BJ (cell line): Measurements from ENCODE around the gene MDH2. TPM values are rescaled to one million over a fixed set of nuclear protein-coding genes. Genes with fewer than 3 reads are reported as not detected.
"Not testable (repeated sequence)": the region's sequence is repeated elsewhere in the genome, so short reads cannot be mapped to it uniquely, and the experiment has no call there.

Experiments used
- CTCF ChIA-PET: fragments of 350-600 bp; formaldehyde crosslinking; extraction: SDS; loops from one replicate; lab custom pipeline; 2021; ENCODE audit warnings: antibody characterized with exemption, inconsistent platforms; lab: Yijun Ruan, JAX
- POLR2A ChIA-PET: fragments of 300-600 bp; sonication (Branson Sonifier 250); formaldehyde crosslinking; extraction: SDS; loops from one replicate; lab custom pipeline; 2021; ENCODE audit warnings: antibody characterized with exemption; lab: Charles Lee
- DNase-seq: peaks from one replicate; pipeline ENCODE4 v3.0.0-alpha.2; 2011; ENCODE audit warnings: low read depth
- H3K27me3 ChIP-seq: 2 replicates; pipeline ENCODE4 v1.6.0; 2011; ENCODE audit warnings: low read length; ENCODE audit not compliant: control insufficient read depth, insufficient read depth
- H3K36me3 ChIP-seq: 2 replicates; pipeline ENCODE4 v1.5.1; 2011; ENCODE audit warnings: low read length; ENCODE audit not compliant: control insufficient read depth, insufficient read depth
- H3K4me3 ChIP-seq: 2 replicates; pipeline ENCODE4 v1.5.1; 2011; ENCODE audit warnings: low read depth, mild to moderate bottlenecking, control low read depth, low read length
- polyA plus RNA-seq: library from polyadenylated mRNA; depleted of rRNA; stranded (reverse); fragments of >200 nt; gene quantifications from 2 replicates; pipeline ENCODE4 v1.2.3, GENCODE V29; 2011
- TF ChIP-seq, protein P1 (sequence below): IDR thresholded peaks from 2 replicates; pipeline ENCODE4 v1.5.1; 2011; ENCODE audit warnings: low read depth, mild to moderate bottlenecking, control low read depth, inconsistent platforms, low read length, moderate library complexity; ENCODE audit not compliant: insufficient read depth

Gene MDH2
- polyA plus RNA-seq, 1 experiment: 166 TPM

DNA sequence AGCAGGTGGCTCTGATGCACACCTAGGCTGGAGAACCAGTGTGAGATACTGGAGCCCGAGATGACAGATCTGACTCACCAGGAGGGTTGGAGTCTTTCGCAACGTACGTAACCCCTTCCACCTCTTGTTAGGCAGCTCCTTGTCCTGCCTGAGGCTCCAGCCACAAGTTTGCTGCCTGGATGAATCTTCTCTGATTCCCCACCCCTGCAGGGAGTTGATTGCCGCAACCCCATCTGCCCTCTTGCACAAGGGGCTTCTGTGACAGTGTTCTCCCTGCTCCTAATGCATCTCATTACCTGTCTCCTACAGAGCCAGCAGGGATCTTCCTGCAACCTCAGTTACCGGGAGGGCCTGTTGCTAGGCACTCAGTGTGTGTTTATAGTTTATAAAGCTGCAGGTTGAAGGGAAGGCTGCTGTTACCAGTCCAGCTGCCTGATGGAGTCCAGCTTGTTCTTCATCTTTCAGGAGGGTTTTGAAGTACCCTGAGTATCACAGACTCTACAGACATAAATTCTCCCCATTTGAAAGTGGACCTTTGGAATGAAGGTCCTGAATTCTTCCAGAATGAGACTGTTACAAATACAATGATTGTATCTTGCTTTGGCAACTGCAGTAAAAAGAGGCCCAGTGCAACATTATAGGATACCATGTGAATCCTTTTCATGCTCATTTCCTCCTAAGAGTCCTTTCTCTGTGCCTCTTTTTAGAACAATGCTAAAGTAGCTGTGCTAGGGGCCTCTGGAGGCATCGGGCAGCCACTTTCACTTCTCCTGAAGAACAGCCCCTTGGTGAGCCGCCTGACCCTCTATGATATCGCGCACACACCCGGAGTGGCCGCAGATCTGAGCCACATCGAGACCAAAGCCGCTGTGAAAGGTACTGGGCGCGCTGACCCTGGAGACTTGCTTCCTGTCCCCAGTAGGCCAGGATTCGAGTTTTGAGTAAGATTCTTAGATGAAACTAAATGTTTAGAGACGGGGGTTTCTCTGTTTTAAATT, 6.5 kb downstream of the MDH2 start:
- Histone ChIP-seq H3K27me3 (no peaks in the 10 kb centered on the region), H3K36me3 (peaks cover 23% of the 10 kb centered on the region), H3K4me3 (no peak overlapping the region)
- TF ChIP-seq, protein P1, sequence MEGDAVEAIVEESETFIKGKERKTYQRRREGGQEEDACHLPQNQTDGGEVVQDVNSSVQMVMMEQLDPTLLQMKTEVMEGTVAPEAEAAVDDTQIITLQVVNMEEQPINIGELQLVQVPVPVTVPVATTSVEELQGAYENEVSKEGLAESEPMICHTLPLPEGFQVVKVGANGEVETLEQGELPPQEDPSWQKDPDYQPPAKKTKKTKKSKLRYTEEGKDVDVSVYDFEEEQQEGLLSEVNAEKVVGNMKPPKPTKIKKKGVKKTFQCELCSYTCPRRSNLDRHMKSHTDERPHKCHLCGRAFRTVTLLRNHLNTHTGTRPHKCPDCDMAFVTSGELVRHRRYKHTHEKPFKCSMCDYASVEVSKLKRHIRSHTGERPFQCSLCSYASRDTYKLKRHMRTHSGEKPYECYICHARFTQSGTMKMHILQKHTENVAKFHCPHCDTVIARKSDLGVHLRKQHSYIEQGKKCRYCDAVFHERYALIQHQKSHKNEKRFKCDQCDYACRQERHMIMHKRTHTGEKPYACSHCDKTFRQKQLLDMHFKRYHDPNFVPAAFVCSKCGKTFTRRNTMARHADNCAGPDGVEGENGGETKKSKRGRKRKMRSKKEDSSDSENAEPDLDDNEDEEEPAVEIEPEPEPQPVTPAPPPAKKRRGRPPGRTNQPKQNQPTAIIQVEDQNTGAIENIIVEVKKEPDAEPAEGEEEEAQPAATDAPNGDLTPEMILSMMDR: no peak
- ChIA-PET POLR2A (no interaction called here), CTCF (interaction anchor here (1.2 kb wide), 1 partner anchor 34 kb away, joined by 4 read pairs; no protein-coding TSS in a partner anchor)
- no peak for DNase-seq

DNA sequence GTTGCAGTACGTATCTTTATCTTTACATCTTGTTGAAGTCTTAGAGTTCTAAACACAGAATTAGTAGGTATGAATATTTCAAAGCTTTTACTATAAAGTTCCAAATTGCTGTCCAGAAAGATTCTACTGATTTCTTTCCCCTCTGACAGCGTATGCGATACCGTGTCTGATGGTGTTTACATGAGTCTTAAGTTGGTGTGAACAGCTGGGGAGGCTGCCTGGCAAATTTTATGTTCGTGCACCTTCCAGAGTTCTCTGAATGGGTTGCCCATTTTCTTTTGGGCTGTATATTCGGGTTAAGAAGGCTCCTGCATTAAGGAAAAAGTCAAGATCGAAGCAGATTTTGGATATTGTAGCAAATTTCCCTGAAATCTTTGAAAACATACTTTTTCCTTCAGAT, 8.3 kb downstream of the MDH2 start:
- ChIA-PET CTCF (no interaction called here), POLR2A (no interaction called here)
- peaks cover 39% of the 10 kb centered on the region for H3K36me3 ChIP-seq
- H3K4me3 ChIP-seq: no peak overlapping the region
- no peaks in the 10 kb centered on the region for H3K27me3 ChIP-seq
- no peak for DNase-seq
- TF ChIP-seq, protein P1: no peak

DNA sequence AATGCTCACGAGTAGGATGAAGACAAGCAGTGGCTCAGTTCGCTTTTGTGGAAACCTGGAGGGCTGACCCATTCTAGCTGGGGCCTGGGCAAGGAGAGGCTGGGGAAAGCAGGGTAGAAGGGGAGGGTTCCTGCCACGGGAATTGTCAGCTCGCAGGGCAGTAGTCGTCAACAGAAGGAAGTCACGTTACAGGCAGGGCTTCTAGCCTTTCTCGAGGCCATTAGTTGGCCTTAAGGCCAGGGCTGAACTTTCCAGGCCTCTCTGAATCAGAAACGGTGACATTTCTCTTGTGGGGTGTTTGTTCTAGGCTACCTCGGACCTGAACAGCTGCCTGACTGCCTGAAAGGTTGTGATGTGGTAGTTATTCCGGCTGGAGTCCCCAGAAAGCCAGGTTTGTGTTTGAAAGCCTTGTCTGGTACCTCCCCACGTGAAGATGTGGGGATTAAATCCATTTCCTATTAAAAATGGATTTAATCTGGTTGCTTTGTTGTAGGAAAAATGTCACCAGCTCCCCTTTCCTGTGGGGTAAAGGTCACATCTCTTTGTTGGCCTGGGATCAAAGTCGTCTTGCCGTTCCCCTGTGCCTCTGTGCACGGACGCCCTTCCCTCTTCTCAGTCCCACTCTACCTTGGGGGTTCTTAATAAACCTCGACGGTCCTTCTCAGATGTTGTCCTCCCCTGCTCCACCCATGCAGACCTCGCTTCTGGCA, 9.4 kb downstream of the MDH2 start:
- DNase-seq: no peak
- POLR2A ChIA-PET: no interaction called here
- Histone ChIP-seq H3K36me3 (peaks cover 41% of the 10 kb centered on the region), H3K4me3 (no peak overlapping the region), H3K27me3 (no peaks in the 10 kb centered on the region)
- TF ChIP-seq, protein P1: no peak
- CTCF ChIA-PET: interaction anchor here (0.8 kb wide), 1 partner anchor 257 kb away, joined by 3 read pairs; no protein-coding TSS in a partner anchor

DNA sequence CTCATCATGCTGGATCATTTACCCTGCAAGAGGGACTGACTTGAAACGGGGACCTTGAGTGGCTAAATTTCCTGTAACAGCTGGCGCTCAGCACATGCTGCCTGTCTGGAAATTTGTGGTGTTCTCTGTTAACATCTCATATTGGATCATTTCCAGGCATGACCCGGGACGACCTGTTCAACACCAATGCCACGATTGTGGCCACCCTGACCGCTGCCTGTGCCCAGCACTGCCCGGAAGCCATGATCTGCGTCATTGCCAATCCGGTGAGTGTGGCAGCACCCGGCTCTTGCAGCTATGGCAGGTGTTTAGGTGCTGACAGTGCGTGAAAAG, 9.9 kb downstream of the MDH2 start:
- ChIA-PET CTCF (no interaction called here), POLR2A (no interaction called here)
- Histone ChIP-seq H3K27me3 (no peaks in the 10 kb centered on the region), H3K4me3 (no peak overlapping the region), H3K36me3 (peaks cover 44% of the 10 kb centered on the region)
- TF ChIP-seq, protein P1: no peak
- no peak for DNase-seq

DNA sequence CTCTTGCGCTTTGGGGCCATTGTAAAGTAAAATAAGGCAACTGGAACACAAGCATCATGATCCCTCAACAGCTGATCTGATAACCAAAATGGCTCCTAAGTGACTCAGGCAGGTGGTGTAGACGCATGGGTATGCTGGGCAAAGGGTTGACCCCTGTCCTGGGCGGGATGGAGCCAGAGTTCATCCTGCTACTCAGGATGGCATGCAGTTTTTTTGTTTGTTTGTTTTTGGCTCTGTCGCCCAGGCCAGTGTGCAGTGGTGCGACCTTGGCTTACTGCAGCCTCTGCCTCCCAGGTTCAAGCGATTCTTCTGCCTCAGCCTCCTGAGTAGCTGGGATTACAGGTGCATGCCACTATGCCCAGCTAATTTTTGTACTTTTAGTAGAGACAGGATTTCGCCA, 10.8 kb downstream of the MDH2 start:
- H3K27me3 ChIP-seq, DNase-seq, H3K4me3 ChIP-seq, CTCF ChIA-PET, POLR2A ChIA-PET: not testable (repeated sequence)
- H3K36me3 ChIP-seq: peaks cover 51% of the 10 kb centered on the region
